Spleen (tissue), 11 donors: ENCODE results near the gene AKAP6. TPM values are rescaled to one million over a fixed set of nuclear protein-coding genes. Genes with fewer than 3 reads are reported as not detected.

Experiments used
- DNase-seq: peaks from one replicate; pipeline ENCODE4 v3.0.0-alpha.2; 2020
- H3K27ac ChIP-seq, 8 donors: fragments of 200-600 bp; sonication (generic) in 7 of 8; 1 replicate in 4 of 8; 2 replicates in 4 of 8; pipeline versions ENCODE4 v1.5.0 to v1.8.0; 2016 to 2021; ENCODE audit warnings: inconsistent platforms in 4 of 8, mild to moderate bottlenecking in 4 of 8, moderate library complexity in 1 of 8
- H3K27me3 ChIP-seq, 7 donors: fragments of 200-600 bp; sonication (generic) in 6 of 7; replicated peaks in 1 of 7; 1 replicate in 4 of 7; 2 replicates in 3 of 7; pipeline versions ENCODE4 v1.5.0 to v1.8.0; 2016 to 2021; ENCODE audit warnings: inconsistent platforms in 3 of 7, mild to moderate bottlenecking in 1 of 7
- H3K36me3 ChIP-seq, 6 donors: fragments of 200-600 bp; sonication (generic) in 5 of 6; 1 replicate in 4 of 6; 2 replicates in 2 of 6; pipeline versions ENCODE4 v1.5.0 to v1.8.0; 2016 to 2021; ENCODE audit warnings: inconsistent platforms in 2 of 6
- H3K4me1 ChIP-seq, 6 donors: fragments of 200-600 bp; sonication (generic) in 5 of 6; 1 replicate in 3 of 6; 2 replicates in 3 of 6; pipeline versions ENCODE4 v1.5.0 to v1.8.0; 2016 to 2021; ENCODE audit warnings: inconsistent platforms in 3 of 6
- H3K4me3 ChIP-seq, 8 donors: fragments of 200-600 bp; sonication (generic) in 7 of 8; 1 replicate in 4 of 8; 2 replicates in 4 of 8; pipeline versions ENCODE4 v1.5.0 to v1.8.0; 2016 to 2021; ENCODE audit warnings: inconsistent platforms in 4 of 8, mild to moderate bottlenecking in 4 of 8, moderate library complexity in 2 of 8
- H3K9me3 ChIP-seq, 8 donors: fragments of 200-600 bp; sonication (generic) in 7 of 8; 1 replicate in 4 of 8; 2 replicates in 4 of 8; pipeline versions ENCODE4 v1.5.0 to v1.8.0; 2016 to 2021; ENCODE audit warnings: inconsistent platforms in 4 of 8
- POLR2A ChIP-seq, 3 donors: fragments of 450-650 bp; IDR thresholded peaks; one replicate each; pipeline ENCODE4 v1.5.1; 2017; ENCODE audit warnings: antibody characterized with exemption in 3 of 3, mild to moderate bottlenecking in 1 of 3
- POLR2AphosphoS5 ChIP-seq, 3 donors: sonication (generic); formaldehyde crosslinking; IDR thresholded peaks; one replicate each; pipeline ENCODE4 v1.5.1; 2017; ENCODE audit warnings: antibody characterized with exemption in 3 of 3
- WGBS, 5 donors: extraction: QIAGEN DNeasy Blood & Tissue Kit in 3 of 5; methylation state at CpG; one replicate each; pipeline versions ENCODE4 v1.1.5 to v1.1.7; 2013 to 2018; 5-methylcytosine and 5-hydroxymethylcytosine counted together
- intact Hi-C: fragments of 100-400 bp; cut with DNase I; formaldehyde crosslinking; loops from one replicate; pipeline ENCODE4 v1.15.0; 2023; ENCODE audit warnings: low total_unique reads
- polyA plus RNA-seq, 3 donors: library from polyadenylated mRNA; stranded (reverse); fragments of 200-250 nt; gene quantifications; one replicate each; pipeline ENCODE4 v1.2.1, GENCODE V29; 2013
- total RNA-seq, 7 donors: library from RNA; depleted of rRNA in 3 of 7; stranded (reverse); fragments of >200 nt in 3 of 7; fragmentation: NEBNext Ultra II Directional in 4 of 7; extraction: Animal tissue kit (Norgen Biotek cat#: 25700) in 4 of 7; gene quantifications; one replicate each; pipeline versions ENCODE4 v1.1.0 to v1.2.1, GENCODE V29; 2016 to 2021
- TF ChIP-seq, protein P1 (sequence below), 11 experiments: fragments of 200-600 bp in 7 of 11; fragments of 450-650 bp in 4 of 11; sonication (generic) in 4 of 11; IDR thresholded peaks in 8 of 11; conservative IDR thresholded peaks in 3 of 11; 1 replicate in 7 of 11; 2 replicates in 4 of 11; pipeline versions ENCODE4 v1.4.0 to v1.8.0; 2016 to 2021; ENCODE audit warnings: antibody characterized with exemption in 11 of 11, inconsistent platforms in 4 of 11, mild to moderate bottlenecking in 1 of 11
- donor health status: healthy with polysubstance abuse.
- donor health status: DM: no; HTN: no; CAD: no; lungs with moderate emphysema.
- donor health status: DM: no; HTN: no; CAD: no.
- donor health status: Bipolar disorder and iron deficiency.
- donor health status: healthy.
- donor health status: DM: no; HTN: no; CAD: no.
- donor health status: DM: yes; HTN: yes; CAD: no.

The AKAP6 gene
- total and polyA plus RNA-seq, 10 donors: 0.20 to 12.1 (median 4.8) TPM

DNA sequence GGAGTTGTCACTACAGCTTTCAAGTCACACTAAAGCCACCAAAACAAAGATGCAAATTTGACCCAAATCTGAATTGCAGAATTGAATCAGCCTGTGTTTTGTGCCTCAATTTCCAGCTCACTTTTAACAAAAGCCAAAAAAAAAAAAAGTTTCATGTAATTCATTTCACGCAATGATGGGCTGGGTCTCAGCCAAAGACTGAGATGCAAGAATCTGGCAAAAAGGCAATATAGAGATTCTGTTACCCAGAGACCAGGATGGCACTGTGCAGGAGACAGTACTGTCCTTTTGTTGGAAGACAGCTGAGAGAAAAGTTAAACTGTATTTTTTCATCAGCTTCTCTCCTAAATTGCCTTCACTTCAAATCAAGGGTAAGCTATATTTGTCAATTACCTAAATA, 403.9 kb downstream of the AKAP6 start:
- no peak for DNase-seq
- H3K36me3 ChIP-seq: no peaks in the 10 kb centered on the region
- no peak overlapping the region for H3K4me3 ChIP-seq
- no peaks in the 10 kb centered on the region for H3K9me3 ChIP-seq
- intact Hi-C loops: no loop called here
- TF ChIP-seq POLR2AphosphoS5 (IDR thresholded peaks at IDR 0.05) (no peak), POLR2A (IDR thresholded peaks at IDR 0.05) (no peak)
- TF ChIP-seq, protein P1, sequence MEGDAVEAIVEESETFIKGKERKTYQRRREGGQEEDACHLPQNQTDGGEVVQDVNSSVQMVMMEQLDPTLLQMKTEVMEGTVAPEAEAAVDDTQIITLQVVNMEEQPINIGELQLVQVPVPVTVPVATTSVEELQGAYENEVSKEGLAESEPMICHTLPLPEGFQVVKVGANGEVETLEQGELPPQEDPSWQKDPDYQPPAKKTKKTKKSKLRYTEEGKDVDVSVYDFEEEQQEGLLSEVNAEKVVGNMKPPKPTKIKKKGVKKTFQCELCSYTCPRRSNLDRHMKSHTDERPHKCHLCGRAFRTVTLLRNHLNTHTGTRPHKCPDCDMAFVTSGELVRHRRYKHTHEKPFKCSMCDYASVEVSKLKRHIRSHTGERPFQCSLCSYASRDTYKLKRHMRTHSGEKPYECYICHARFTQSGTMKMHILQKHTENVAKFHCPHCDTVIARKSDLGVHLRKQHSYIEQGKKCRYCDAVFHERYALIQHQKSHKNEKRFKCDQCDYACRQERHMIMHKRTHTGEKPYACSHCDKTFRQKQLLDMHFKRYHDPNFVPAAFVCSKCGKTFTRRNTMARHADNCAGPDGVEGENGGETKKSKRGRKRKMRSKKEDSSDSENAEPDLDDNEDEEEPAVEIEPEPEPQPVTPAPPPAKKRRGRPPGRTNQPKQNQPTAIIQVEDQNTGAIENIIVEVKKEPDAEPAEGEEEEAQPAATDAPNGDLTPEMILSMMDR (IDR thresholded peaks at IDR 0.05 in 8 of 11, conservative IDR thresholded peaks at IDR 0.05 in 3 of 11): no peak
- H3K4me1 ChIP-seq: no peaks in the 10 kb centered on the region
- H3K27ac ChIP-seq: no peak overlapping the region
- 88 to 98% (median 97%) methylated on average over 1 of the region's 1 CpG for WGBS, 5 donors
- no peaks in the 10 kb centered on the region for H3K27me3 ChIP-seq

DNA sequence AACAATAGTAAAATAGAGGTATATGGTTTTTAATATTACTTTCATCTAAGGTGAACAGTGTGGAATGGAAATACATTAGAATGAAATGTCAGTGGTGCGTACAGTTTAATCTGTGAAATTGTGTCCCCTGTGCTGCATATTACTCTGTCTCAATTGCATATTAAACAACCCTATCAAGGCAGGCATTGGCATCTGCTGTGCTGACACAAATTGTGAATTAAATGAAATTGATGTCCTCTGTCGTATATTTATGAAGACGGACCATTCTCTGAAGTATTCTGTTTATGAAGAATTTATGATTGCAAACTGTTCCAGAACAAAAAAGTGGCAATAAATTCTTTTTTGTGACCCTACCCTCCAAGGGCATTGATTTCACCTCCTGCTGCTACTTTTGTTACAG, 405.2 kb downstream of the AKAP6 start:
- Histone ChIP-seq H3K9me3 (no peaks in the 10 kb centered on the region), H3K36me3 (no peaks in the 10 kb centered on the region), H3K4me1 (no peaks in the 10 kb centered on the region), H3K27ac (no peak overlapping the region), H3K4me3 (no peak overlapping the region), H3K27me3 (no peaks in the 10 kb centered on the region)
- DNase-seq: no peak
- intact Hi-C loops: no loop called here
- TF ChIP-seq POLR2A (IDR thresholded peaks at IDR 0.05) (no peak), POLR2AphosphoS5 (IDR thresholded peaks at IDR 0.05) (no peak)
- TF ChIP-seq, protein P1 (IDR thresholded peaks at IDR 0.05 in 8 of 11, conservative IDR thresholded peaks at IDR 0.05 in 3 of 11): no peak
- WGBS, 5 donors: 91 to 99% (median 92%) methylated on average over 3 of the region's 3 CpGs

DNA sequence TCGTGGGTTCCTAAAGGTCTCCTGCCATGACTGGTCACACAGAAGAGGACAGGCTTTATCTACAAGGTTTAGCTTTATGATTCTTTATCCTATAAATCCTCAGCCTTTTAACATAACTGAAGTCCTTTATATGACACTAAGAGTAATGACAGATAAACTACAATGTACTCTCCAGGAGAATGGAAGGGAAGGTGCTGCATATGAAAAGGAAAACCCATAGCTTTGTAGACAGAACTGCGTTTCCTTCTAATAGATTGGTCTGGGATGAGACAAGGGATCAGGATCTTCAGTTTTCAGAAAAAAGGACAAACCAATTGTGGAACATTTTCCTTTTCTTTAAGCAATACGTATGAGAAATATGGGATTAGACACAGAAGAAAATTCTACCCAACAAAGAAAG, 408.5 kb downstream of the AKAP6 start:
- no peaks in the 10 kb centered on the region for H3K4me1 ChIP-seq
- TF ChIP-seq, protein P1 (IDR thresholded peaks at IDR 0.05 in 8 of 11, conservative IDR thresholded peaks at IDR 0.05 in 3 of 11): no peak
- TF ChIP-seq POLR2A (IDR thresholded peaks at IDR 0.05) (no peak), POLR2AphosphoS5 (IDR thresholded peaks at IDR 0.05) (no peak)
- H3K4me3 ChIP-seq: no peak overlapping the region
- H3K36me3 ChIP-seq: no peaks in the 10 kb centered on the region
- no peak overlapping the region for H3K27ac ChIP-seq
- peaks cover 0 to 6% (median 0%) of the 10 kb centered on the region in 8 donors for H3K9me3 ChIP-seq
- no peak for DNase-seq
- no peaks in the 10 kb centered on the region for H3K27me3 ChIP-seq
- intact Hi-C loops: no loop called here
- WGBS, 5 donors: 78 to 95% (median 84%) methylated on average over 3 of the region's 3 CpGs

DNA sequence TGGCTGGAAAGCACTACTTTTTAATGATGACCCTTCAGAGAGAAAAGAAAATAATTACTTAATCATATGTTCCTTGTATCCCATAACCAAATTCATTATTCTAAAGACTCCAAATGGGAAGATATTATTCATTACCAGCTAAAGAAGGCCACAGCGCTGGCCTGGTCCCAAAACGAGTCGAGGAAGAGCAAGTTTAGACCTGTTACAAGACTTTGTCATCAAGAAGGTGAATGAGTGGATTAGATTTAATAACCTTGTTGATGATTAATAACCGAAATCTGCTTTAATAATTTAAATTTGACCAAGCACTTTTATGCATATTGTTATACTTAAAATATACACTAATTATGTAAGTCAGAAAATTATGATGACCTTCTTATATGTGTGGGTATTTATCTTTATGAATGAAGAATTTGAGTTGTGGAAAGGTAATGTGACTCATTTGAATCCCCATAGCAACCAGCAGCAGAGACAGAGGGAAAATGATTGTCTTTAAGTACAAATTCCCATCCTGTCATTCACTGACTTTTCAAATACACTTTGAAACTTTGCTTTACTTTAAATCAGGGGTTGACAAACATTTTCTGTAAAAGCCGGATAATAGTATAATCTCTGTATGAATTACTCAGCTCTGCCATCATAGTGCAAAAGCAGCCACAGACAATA, 409.2 kb downstream of the AKAP6 start:
- intact Hi-C loops: no loop called here
- Histone ChIP-seq H3K27me3 (no peaks in the 10 kb centered on the region), H3K36me3 (no peaks in the 10 kb centered on the region), H3K9me3 (peaks cover 0 to 6% (median 0%) of the 10 kb centered on the region in 8 donors), H3K4me1 (no peaks in the 10 kb centered on the region), H3K4me3 (no peak overlapping the region), H3K27ac (no peak overlapping the region)
- TF ChIP-seq, protein P1 (IDR thresholded peaks at IDR 0.05 in 8 of 11, conservative IDR thresholded peaks at IDR 0.05 in 3 of 11): no peak
- TF ChIP-seq POLR2AphosphoS5 (IDR thresholded peaks at IDR 0.05) (no peak), POLR2A (IDR thresholded peaks at IDR 0.05) (no peak)
- DNase-seq: no peak
- 86 to 95% (median 90%) methylated on average over 5 of the region's 5 CpGs for WGBS, 5 donors
